ENCODE results near the gene MS4A1.
"Not testable (repeated sequence)": the region's sequence is repeated elsewhere in the genome, so short reads cannot be mapped to it uniquely, and the experiment has no call there.

Gene MS4A1

GRCh38 chr11:60455531-60456042 is at the start of gene MS4A1:
MS4A1 (plus strand) TSS chr11:60455847; CDS start chr11:60462375, 6,528 bp downstream.
- Mint-ChIP-seq H3K27me3 (peaks cover 12% of the 10 kb centered on the region), H3K4me1 (ENCODE audit: low read depth) (no peaks in the 10 kb centered on the region), H3K36me3 (no peaks in the 10 kb centered on the region), H3K4me3 (no peak within 1 kb of the TSS), H3K27ac (no peak within 1 kb of the TSS), H3K9me3 (ENCODE audit: low read depth) (no peaks in the 10 kb centered on the region)

- Mint-ChIP-seq H3K4me3 (no peak overlapping the region), H3K9me3 (ENCODE audit: low read depth) (peaks cover 6% of the 10 kb centered on the region), H3K27ac (no peak overlapping the region), H3K4me1 (ENCODE audit: low read depth) (no peaks in the 10 kb centered on the region), H3K36me3 (no peaks in the 10 kb centered on the region), H3K27me3 (peaks cover 22% of the 10 kb centered on the region)
These were observed 35.6 kb upstream of the MS4A1 start for GRCh38 chr11:60420015-60420414.

GRCh38 chr11:60422609-60423008 is 33.0 kb upstream of the MS4A1 start:
- peaks cover 8% of the 10 kb centered on the region for H3K27me3 Mint-ChIP-seq
- H3K4me3 Mint-ChIP-seq, result no peak overlapping the region
- no peaks in the 10 kb centered on the region for H3K36me3 Mint-ChIP-seq
- no peaks in the 10 kb centered on the region for H3K4me1 Mint-ChIP-seq (ENCODE audit: low read depth)
- peaks cover 6% of the 10 kb centered on the region for H3K9me3 Mint-ChIP-seq (ENCODE audit: low read depth)
- no peak overlapping the region for H3K27ac Mint-ChIP-seq

- Mint-ChIP-seq H3K9me3 (ENCODE audit: low read depth) (no peaks in the 10 kb centered on the region), H3K4me1 (ENCODE audit: low read depth) (no peaks in the 10 kb centered on the region), H3K36me3 (no peaks in the 10 kb centered on the region), H3K4me3 (no peak overlapping the region), H3K27me3 (peaks cover 6% of the 10 kb centered on the region), H3K27ac (no peak overlapping the region)
These were observed 27.1 kb upstream of the MS4A1 start for GRCh38 chr11:60428517-60428916.

GRCh38 chr11:60429272-60429671 is 26.4 kb upstream of the MS4A1 start, which contains the start of gene MS4A5:
MS4A5 (plus strand) TSS chr11:60429572; CDS start chr11:60429675, 103 bp downstream.
- H3K27me3 Mint-ChIP-seq, result peaks cover 6% of the 10 kb centered on the region
- no peak within 1 kb of the TSS for H3K27ac Mint-ChIP-seq
- H3K4me3 Mint-ChIP-seq, result no peak within 1 kb of the TSS

GRCh38 chr11:60431251-60431650 is 24.4 kb upstream of the MS4A1 start:
- Mint-ChIP-seq H3K4me1 (ENCODE audit: low read depth) (no peaks in the 10 kb centered on the region), H3K36me3 (no peaks in the 10 kb centered on the region), H3K9me3 (ENCODE audit: low read depth) (no peaks in the 10 kb centered on the region), H3K27ac (no peak overlapping the region), H3K4me3 (no peak overlapping the region), H3K27me3 (peaks cover 2% of the 10 kb centered on the region)

More at GRCh38 chr11:60429272-60429671, 26.4 kb upstream of the MS4A1 start, which contains the start of gene MS4A5:
- Mint-ChIP-seq H3K9me3 (ENCODE audit: low read depth) (no peaks in the 10 kb centered on the region), H3K36me3 (no peaks in the 10 kb centered on the region), H3K4me1 (ENCODE audit: low read depth) (no peaks in the 10 kb centered on the region)

- Mint-ChIP-seq H3K27ac (no peak overlapping the region), H3K4me3 (no peak overlapping the region), H3K36me3 (no peaks in the 10 kb centered on the region), H3K27me3 (peaks cover 2% of the 10 kb centered on the region), H3K9me3 (ENCODE audit: low read depth) (no peaks in the 10 kb centered on the region), H3K4me1 (ENCODE audit: low read depth) (no peaks in the 10 kb centered on the region)
These were observed 22.2 kb upstream of the MS4A1 start for GRCh38 chr11:60433401-60433800.

GRCh38 chr11:60447070-60447469 is 8.6 kb upstream of the MS4A1 start:
- H3K4me3 Mint-ChIP-seq, result peak overlapping the region; percentile 81
- no peak overlapping the region for H3K27ac Mint-ChIP-seq
- H3K9me3 Mint-ChIP-seq (ENCODE audit: low read depth), result no peaks in the 10 kb centered on the region
- H3K4me1 Mint-ChIP-seq (ENCODE audit: low read depth), result peaks cover 18% of the 10 kb centered on the region
- H3K36me3 Mint-ChIP-seq, result no peaks in the 10 kb centered on the region
- H3K27me3 Mint-ChIP-seq, result no peaks in the 10 kb centered on the region

- no peaks in the 10 kb centered on the region for H3K36me3 Mint-ChIP-seq
- no peaks in the 10 kb centered on the region for H3K27me3 Mint-ChIP-seq
- H3K9me3 Mint-ChIP-seq (ENCODE audit: low read depth), result no peaks in the 10 kb centered on the region
- peaks cover 18% of the 10 kb centered on the region for H3K4me1 Mint-ChIP-seq (ENCODE audit: low read depth)
- no peak overlapping the region for H3K4me3 Mint-ChIP-seq
- H3K27ac Mint-ChIP-seq, result no peak overlapping the region
These were observed 7.8 kb upstream of the MS4A1 start for GRCh38 chr11:60447846-60448245.

- H3K27ac Mint-ChIP-seq; H3K4me3 Mint-ChIP-seq; H3K27me3 Mint-ChIP-seq; H3K36me3 Mint-ChIP-seq; H3K9me3 Mint-ChIP-seq (ENCODE audit: low read depth): not testable (repeated sequence)
- H3K4me1 Mint-ChIP-seq (ENCODE audit: low read depth), result peaks cover 11% of the 10 kb centered on the region
These were observed 4.5 kb upstream of the MS4A1 start for GRCh38 chr11:60451185-60451584.

- Mint-ChIP-seq H3K27me3 (peaks cover 12% of the 10 kb centered on the region), H3K27ac (no peak overlapping the region), H3K4me3 (no peak overlapping the region), H3K4me1 (ENCODE audit: low read depth) (no peaks in the 10 kb centered on the region), H3K9me3 (ENCODE audit: low read depth) (no peaks in the 10 kb centered on the region), H3K36me3 (no peaks in the 10 kb centered on the region)
These were observed 1.4 kb upstream of the MS4A1 start for GRCh38 chr11:60454212-60454611.

GRCh38 chr11:60457576-60457975 is 1.9 kb downstream of the MS4A1 start:
- Mint-ChIP-seq H3K27ac (no peak overlapping the region), H3K27me3 (peaks cover 12% of the 10 kb centered on the region), H3K36me3 (no peaks in the 10 kb centered on the region)

GRCh38 chr11:60459345-60459744 is 3.7 kb downstream of the MS4A1 start:
- no peaks in the 10 kb centered on the region for H3K4me1 Mint-ChIP-seq (ENCODE audit: low read depth)
- no peak overlapping the region for H3K27ac Mint-ChIP-seq
- no peaks in the 10 kb centered on the region for H3K9me3 Mint-ChIP-seq (ENCODE audit: low read depth)
- peaks cover 12% of the 10 kb centered on the region for H3K27me3 Mint-ChIP-seq
- no peak overlapping the region for H3K4me3 Mint-ChIP-seq
- no peaks in the 10 kb centered on the region for H3K36me3 Mint-ChIP-seq

More at GRCh38 chr11:60457576-60457975, 1.9 kb downstream of the MS4A1 start:
- Mint-ChIP-seq H3K9me3 (ENCODE audit: low read depth) (no peaks in the 10 kb centered on the region), H3K4me3 (no peak overlapping the region), H3K4me1 (ENCODE audit: low read depth) (no peaks in the 10 kb centered on the region)

- Mint-ChIP-seq H3K9me3 (ENCODE audit: low read depth) (no peaks in the 10 kb centered on the region), H3K27me3 (peaks cover 11% of the 10 kb centered on the region), H3K4me1 (ENCODE audit: low read depth) (no peaks in the 10 kb centered on the region)
These were observed 13.2 kb downstream of the MS4A1 start for GRCh38 chr11:60468829-60469228.

GRCh38 chr11:60469723-60470122 is 14.1 kb downstream of the MS4A1 start:
- Mint-ChIP-seq H3K27me3 (peaks cover 11% of the 10 kb centered on the region), H3K4me3 (no peak overlapping the region)

More at GRCh38 chr11:60468829-60469228, 13.2 kb downstream of the MS4A1 start:
- H3K27ac Mint-ChIP-seq, result no peak overlapping the region
- no peak overlapping the region for H3K4me3 Mint-ChIP-seq
- no peaks in the 10 kb centered on the region for H3K36me3 Mint-ChIP-seq

GRCh38 chr11:60477035-60477445 is 21.4 kb downstream of the MS4A1 start:
- Mint-ChIP-seq H3K4me1 (ENCODE audit: low read depth) (no peaks in the 10 kb centered on the region), H3K9me3 (ENCODE audit: low read depth) (no peaks in the 10 kb centered on the region), H3K4me3 (no peak overlapping the region), H3K27ac (no peak overlapping the region), H3K36me3 (no peaks in the 10 kb centered on the region), H3K27me3 (peaks cover 2% of the 10 kb centered on the region)

More at GRCh38 chr11:60469723-60470122, 14.1 kb downstream of the MS4A1 start:
- no peak overlapping the region for H3K27ac Mint-ChIP-seq
- no peaks in the 10 kb centered on the region for H3K4me1 Mint-ChIP-seq (ENCODE audit: low read depth)
- H3K36me3 Mint-ChIP-seq, result no peaks in the 10 kb centered on the region
- no peaks in the 10 kb centered on the region for H3K9me3 Mint-ChIP-seq (ENCODE audit: low read depth)

All from activated naive CD8-positive, alpha-beta T cell (primary cell).